HUES48 (cell line): ENCODE measurements around the gene SPON2.
A peak's percentile ranks its signal among the peaks of the same experiment; 100 is the strongest.

Source experiments
- H3K27ac ChIP-seq: one replicate; pipeline ENCODE4 v1.7.0; 2013; ENCODE audit warnings: low read depth, low read length, inconsistent platforms
- H3K27me3 ChIP-seq: 2 replicates; pipeline ENCODE4 v1.6.1; 2013; ENCODE audit warnings: mild to moderate bottlenecking, low read length; ENCODE audit not compliant: control insufficient read depth, insufficient read depth
- H3K36me3 ChIP-seq: 2 replicates; pipeline ENCODE4 v1.6.1; 2013; ENCODE audit warnings: low read length; ENCODE audit not compliant: control insufficient read depth, insufficient read depth
- H3K4me1 ChIP-seq: 2 replicates; pipeline ENCODE4 v1.6.1; 2013; ENCODE audit warnings: mild to moderate bottlenecking, low read length; ENCODE audit not compliant: control insufficient read depth, insufficient read depth
- H3K4me3 ChIP-seq: 2 replicates; pipeline ENCODE4 v1.5.1; 2013; ENCODE audit warnings: mild to moderate bottlenecking, low read depth, low read length
- H3K9ac ChIP-seq: 2 replicates; pipeline ENCODE4 v1.6.1; 2013; ENCODE audit warnings: mild to moderate bottlenecking, low read depth, low read length, moderate library complexity
- H3K9me3 ChIP-seq: 2 replicates; pipeline ENCODE4 v1.6.1; 2013; ENCODE audit warnings: low read length; ENCODE audit not compliant: control insufficient read depth, insufficient read depth

Gene SPON2

GRCh38 chr4:1177274-1178141, 5.1 kb upstream of the SPON2 start:
- Histone ChIP-seq H3K4me3 (no peak overlapping the region), H3K36me3 (no peaks in the 10 kb centered on the region), H3K9ac (no peak overlapping the region), H3K9me3 (peaks cover 8% of the 10 kb centered on the region), H3K27ac (no peak overlapping the region), H3K4me1 (peaks cover 4% of the 10 kb centered on the region; the same call in 1 of the 2 replicates), H3K27me3 (peaks cover 21% of the 10 kb centered on the region)

GRCh38 chr4:1176398-1177273, 4.3 kb upstream of the SPON2 start:
- Histone ChIP-seq H3K9ac (no peak overlapping the region), H3K4me1 (peaks cover 4% of the 10 kb centered on the region; the same call in 1 of the 2 replicates), H3K36me3 (no peaks in the 10 kb centered on the region), H3K9me3 (peaks cover 8% of the 10 kb centered on the region), H3K4me3 (no peak overlapping the region), H3K27me3 (peaks cover 30% of the 10 kb centered on the region), H3K27ac (no peak overlapping the region)

GRCh38 chr4:1175635-1176229, 3.3 kb upstream of the SPON2 start:
- no peaks in the 10 kb centered on the region for H3K36me3 ChIP-seq
- no peak overlapping the region for H3K4me3 ChIP-seq
- H3K9me3 ChIP-seq: peaks cover 6% of the 10 kb centered on the region; the same call in 1 of the 2 replicates
- peaks cover 39% of the 10 kb centered on the region for H3K27me3 ChIP-seq
- peaks cover 4% of the 10 kb centered on the region; the same call in 1 of the 2 replicates for H3K4me1 ChIP-seq
- no peak overlapping the region for H3K27ac ChIP-seq
- no peak overlapping the region for H3K9ac ChIP-seq

GRCh38 chr4:1174941-1175634, 2.7 kb upstream of the SPON2 start:
- Histone ChIP-seq H3K9me3 (peaks cover 3% of the 10 kb centered on the region; the same call in 1 of the 2 replicates), H3K27ac (no peak overlapping the region), H3K9ac (no peak overlapping the region), H3K36me3 (no peaks in the 10 kb centered on the region), H3K4me3 (no peak overlapping the region), H3K27me3 (peaks cover 45% of the 10 kb centered on the region), H3K4me1 (peaks cover 4% of the 10 kb centered on the region; the same call in 1 of the 2 replicates)

- H3K27me3 ChIP-seq: peaks cover 64% of the 10 kb centered on the region
Observed at GRCh38 chr4:1172971-1173757, 781 bp upstream of the SPON2 start.

GRCh38 chr4:1171311-1172227, 814 bp downstream of the SPON2 start:
- H3K4me1 ChIP-seq: peaks cover 4% of the 10 kb centered on the region; the same call in 1 of the 2 replicates

More at GRCh38 chr4:1172971-1173757, 781 bp upstream of the SPON2 start:
- Histone ChIP-seq H3K4me3 (peak overlapping the region; percentile 21; the same call in 1 of the 2 replicates), H3K9me3 (no peaks in the 10 kb centered on the region), H3K9ac (no peak overlapping the region), H3K4me1 (peaks cover 4% of the 10 kb centered on the region; the same call in 1 of the 2 replicates), H3K27ac (no peak overlapping the region), H3K36me3 (no peaks in the 10 kb centered on the region)

GRCh38 chr4:1170976-1171310, 1.4 kb downstream of the SPON2 start:
- peaks cover 79% of the 10 kb centered on the region for H3K27me3 ChIP-seq
- H3K27ac ChIP-seq: no peak overlapping the region
- H3K4me3 ChIP-seq: peak overlapping the region; percentile 52; the same call in 1 of the 2 replicates
- H3K9ac ChIP-seq: no peak overlapping the region
- H3K4me1 ChIP-seq: peaks cover 4% of the 10 kb centered on the region; the same call in 1 of the 2 replicates
- no peaks in the 10 kb centered on the region for H3K9me3 ChIP-seq
- H3K36me3 ChIP-seq: no peaks in the 10 kb centered on the region

More at GRCh38 chr4:1171311-1172227, 814 bp downstream of the SPON2 start:
- Histone ChIP-seq H3K36me3 (no peaks in the 10 kb centered on the region), H3K9me3 (no peaks in the 10 kb centered on the region), H3K9ac (no peak overlapping the region), H3K4me3 (peak overlapping the region; percentile 52), H3K27me3 (peaks cover 73% of the 10 kb centered on the region), H3K27ac (no peak overlapping the region)

GRCh38 chr4:1170156-1170975, 2.0 kb downstream of the SPON2 start:
- H3K36me3 ChIP-seq: no peaks in the 10 kb centered on the region
- H3K4me1 ChIP-seq: peaks cover 4% of the 10 kb centered on the region; the same call in 1 of the 2 replicates
- peaks cover 82% of the 10 kb centered on the region for H3K27me3 ChIP-seq
- no peak overlapping the region for H3K27ac ChIP-seq
- no peak overlapping the region for H3K4me3 ChIP-seq
- no peak overlapping the region for H3K9ac ChIP-seq
- H3K9me3 ChIP-seq: no peaks in the 10 kb centered on the region
